Liver (tissue), 3 donors: Measurements from ENCODE around the gene ZNF335.

Experiments used
- CTCF ChIP-seq: fragments of 150-350 bp; IDR thresholded peaks from 2 replicates; pipeline ENCODE4 v1.5.1; 2017; ENCODE audit warnings: improper control_type of control experiment, low read depth, low read length; ENCODE audit not compliant: missing input control
- EGR1 ChIP-seq, 2 donors: IDR thresholded peaks; 2 replicates each; pipeline ENCODE4 v1.6.1; 2016 to 2018; ENCODE audit warnings: antibody characterized with exemption in 2 of 2, low read depth in 2 of 2
- GABPA ChIP-seq, 2 donors: IDR thresholded peaks in 1 of 2; conservative IDR thresholded peaks in 1 of 2; 2 replicates each; pipeline ENCODE4 v1.6.1; 2016; ENCODE audit warnings: antibody characterized with exemption in 2 of 2, mild to moderate bottlenecking in 1 of 2, moderate library complexity in 1 of 2
- HNF4A ChIP-seq, 2 donors: conservative IDR thresholded peaks; 2 replicates each; pipeline ENCODE4 v1.6.1; 2016; ENCODE audit warnings: antibody characterized with exemption in 2 of 2, mild to moderate bottlenecking in 2 of 2
- JUND ChIP-seq, 2 donors: IDR thresholded peaks; 2 replicates each; pipeline ENCODE4 v1.6.1; 2016; ENCODE audit warnings: antibody characterized with exemption in 2 of 2
- RAD21 ChIP-seq, 2 donors: IDR thresholded peaks; 2 replicates each; pipeline ENCODE4 v1.6.1; 2016; ENCODE audit warnings: antibody characterized with exemption in 2 of 2, mild to moderate bottlenecking in 2 of 2
- TAF1 ChIP-seq: conservative IDR thresholded peaks from 2 replicates; pipeline ENCODE4 v1.6.1; 2016; ENCODE audit warnings: antibody characterized with exemption, mild to moderate bottlenecking
- ZBTB33 ChIP-seq: IDR thresholded peaks from 2 replicates; pipeline ENCODE4 v1.6.1; 2016; ENCODE audit warnings: antibody characterized with exemption
- donor health status: healthy.
- donor health status: healthy.

- TF ChIP-seq RAD21 (IDR thresholded peaks at IDR 0.05) (no peak), TAF1 (no peak), HNF4A (conservative IDR thresholded peaks at IDR 0.05) (no peak), EGR1 (IDR thresholded peaks at IDR 0.05; ENCODE audit: low read depth in 2 of 2) (no peak), JUND (IDR thresholded peaks at IDR 0.05) (no peak), CTCF (no peak), GABPA (IDR thresholded peaks at IDR 0.05 in 1 of 2, conservative IDR thresholded peaks at IDR 0.05 in 1 of 2) (no peak), ZBTB33 (no peak)
Observed at GRCh38 chr20:45908084-45908483, 63.9 kb downstream of the ZNF335 start.
